Gastroesophageal sphincter (tissue), 3 donors: ENCODE results near the gene MEF2C.

ENCODE experiments used
- CTCF ChIP-seq, 4 experiments: fragments of 200-600 bp in 2 of 4; fragments of 450-650 bp in 2 of 4; sonication (generic) in 1 of 4; IDR thresholded peaks; one replicate each; pipeline ENCODE4 v1.5.1; 2017 to 2019; ENCODE audit warnings: antibody characterized with exemption in 4 of 4, mild to moderate bottlenecking in 2 of 4, moderate library complexity in 2 of 4
- POLR2A ChIP-seq, 2 donors: fragments of 450-650 bp; IDR thresholded peaks; one replicate each; pipeline ENCODE4 v1.6.1; 2017; ENCODE audit warnings: antibody characterized with exemption in 2 of 2, mild to moderate bottlenecking in 2 of 2, moderate library complexity in 1 of 2
- POLR2AphosphoS5 ChIP-seq: sonication (generic); formaldehyde crosslinking; IDR thresholded peaks from one replicate; pipeline ENCODE4 v1.6.1; 2017; ENCODE audit warnings: antibody characterized with exemption

GRCh38 chr5:88672644-88673252 is 210.2 kb downstream of the MEF2C start:
- TF ChIP-seq POLR2A (IDR thresholded peaks at IDR 0.05): no peak
- no peak for TF ChIP-seq POLR2AphosphoS5
- TF ChIP-seq CTCF (IDR thresholded peaks at IDR 0.05): no peak
